WTC11 (cell line): Measurements from ENCODE around the gene GART. TPM values are rescaled to one million over a fixed set of nuclear protein-coding genes. Genes with fewer than 3 reads are reported as not detected.

Experiments used
- ATAC-seq: fragments of 200-7000 bp; cut with Tn5 transposase; 2 replicates; pipeline ENCODE4 v1.10.0; 2021; ENCODE audit warnings: mild to moderate bottlenecking, moderate library complexity
- CTCF ChIA-PET: fragments of 300-600 bp; sonication (Branson Sonifier 250); formaldehyde crosslinking; loops from one replicate; lab custom pipeline; 2021; ENCODE audit warnings: antibody characterized with exemption; lab: Charles Lee
- POLR2A ChIA-PET: fragments of 350-600 bp; sonication (Branson Sonifier 250); formaldehyde crosslinking; loops from one replicate; lab custom pipeline; 2021; ENCODE audit warnings: antibody characterized with exemption; lab: Charles Lee
- DNase-seq: peaks from one replicate; pipeline ENCODE4 v3.0.0; 2021; ENCODE audit warnings: low spot score
- H3K27ac Mint-ChIP-seq: 2 replicates; pipeline ENCODE4 v1.8.0; 2021; ENCODE audit warnings: mixed read lengths
- H3K27me3 Mint-ChIP-seq: 2 replicates; pipeline ENCODE4 v1.8.0; 2021; ENCODE audit warnings: low read depth, mild to moderate bottlenecking, moderate library complexity, mixed read lengths
- H3K36me3 Mint-ChIP-seq: 2 replicates; pipeline ENCODE4 v1.8.0; 2021; ENCODE audit warnings: mixed read lengths
- H3K4me1 Mint-ChIP-seq: 2 replicates; pipeline ENCODE4 v1.8.0; 2022; ENCODE audit warnings: mixed read lengths
- H3K4me3 Mint-ChIP-seq: 2 replicates; pipeline ENCODE4 v1.8.0; 2021; ENCODE audit warnings: mild to moderate bottlenecking, moderate library complexity, mixed read lengths
- H3K9me3 Mint-ChIP-seq: 2 replicates; pipeline ENCODE4 v1.8.0; 2021; ENCODE audit warnings: mixed read lengths
- CREM ChIP-seq: sonication (generic); formaldehyde crosslinking; IDR thresholded peaks from 2 replicates; pipeline ENCODE4 v1.8.1; 2022; ENCODE audit warnings: mild to moderate bottlenecking, missing genetic modification reagents, moderate library complexity
- ELF4 ChIP-seq: sonication (generic); formaldehyde crosslinking; IDR thresholded peaks from 2 replicates; pipeline ENCODE4 v1.8.1; 2022; ENCODE audit warnings: low read depth, mild to moderate bottlenecking, moderate library complexity, missing genetic modification reagents
- ESRRA ChIP-seq: sonication (generic); formaldehyde crosslinking; IDR thresholded peaks from 2 replicates; pipeline ENCODE4 v1.8.1; 2022; ENCODE audit warnings: mild to moderate bottlenecking, missing genetic modification reagents, borderline replicate concordance
- GTF2I ChIP-seq: fragments of 250-450 bp; sonication (Bioruptor Pico); conservative IDR thresholded peaks from 2 replicates; pipeline ENCODE4 v1.4.0; 2021; ENCODE audit warnings: mild to moderate bottlenecking
- JAZF1 ChIP-seq: fragments of 250-450 bp; sonication (Bioruptor Pico); IDR thresholded peaks from 2 replicates; pipeline ENCODE4 v1.9.0; 2021; ENCODE audit warnings: moderate library complexity, mild to moderate bottlenecking, inconsistent platforms
- MXD4 ChIP-seq: fragments of 250-450 bp; sonication (Bioruptor Pico); IDR thresholded peaks from 2 replicates; pipeline ENCODE4 v1.8.0; 2021; ENCODE audit warnings: mild to moderate bottlenecking, moderate library complexity, borderline replicate concordance
- MYBL2 ChIP-seq: sonication (generic); formaldehyde crosslinking; IDR thresholded peaks from 2 replicates; pipeline ENCODE4 v1.8.1; 2023; ENCODE audit warnings: mild to moderate bottlenecking, moderate library complexity, missing genetic modification reagents
- NFATC4 ChIP-seq: fragments of 250-450 bp; sonication (Bioruptor Pico); IDR thresholded peaks from 2 replicates; pipeline ENCODE4 v1.9.0; 2021; ENCODE audit warnings: mild to moderate bottlenecking
- NFE2L1 ChIP-seq: sonication (generic); formaldehyde crosslinking; IDR thresholded peaks from 2 replicates; pipeline ENCODE4 v1.8.1; 2023; ENCODE audit warnings: missing genetic modification reagents
- NFYB ChIP-seq: sonication (generic); formaldehyde crosslinking; conservative IDR thresholded peaks from 2 replicates; pipeline ENCODE4 v1.8.0; 2022; ENCODE audit warnings: low read depth, missing genetic modification reagents
- OVOL2 ChIP-seq: fragments of 250-450 bp; sonication (Bioruptor Pico); IDR thresholded peaks from 2 replicates; pipeline ENCODE4 v1.9.0; 2021; ENCODE audit warnings: mild to moderate bottlenecking, borderline replicate concordance
- RORB ChIP-seq: fragments of 250-450 bp; sonication (Bioruptor Pico); IDR thresholded peaks from 2 replicates; pipeline ENCODE4 v1.9.0; 2021; ENCODE audit warnings: mild to moderate bottlenecking
- SMAD3 ChIP-seq: sonication (generic); formaldehyde crosslinking; IDR thresholded peaks from 2 replicates; pipeline ENCODE4 v1.8.0; 2022; ENCODE audit warnings: missing genetic modification reagents, mild to moderate bottlenecking, borderline replicate concordance
- ZNF317 ChIP-seq: sonication (generic); formaldehyde crosslinking; IDR thresholded peaks from 2 replicates; pipeline ENCODE4 v1.8.1; 2023; ENCODE audit warnings: low read depth, mild to moderate bottlenecking, moderate library complexity, missing genetic modification reagents, borderline replicate concordance
- total RNA-seq: library from RNA; stranded (reverse); gene quantifications from 3 replicates; pipeline ENCODE4 v1.2.3, GENCODE V29; 2021
- TF ChIP-seq, protein P1 (sequence below): sonication (generic); formaldehyde crosslinking; IDR thresholded peaks from 2 replicates; pipeline ENCODE4 v1.8.0; 2022; ENCODE audit warnings: mild to moderate bottlenecking, missing genetic modification reagents
- TF ChIP-seq, protein P2 (sequence below): sonication (generic); formaldehyde crosslinking; IDR thresholded peaks from 2 replicates; pipeline ENCODE4 v1.8.1; 2022; ENCODE audit warnings: low read depth, mild to moderate bottlenecking, moderate library complexity, missing genetic modification reagents, borderline replicate concordance
- TF ChIP-seq, protein P3 (sequence below): fragments of 250-450 bp; sonication (Bioruptor Pico); IDR thresholded peaks from 2 replicates; pipeline ENCODE4 v1.9.0; 2021; ENCODE audit warnings: moderate library complexity, mild to moderate bottlenecking, inconsistent platforms, borderline replicate concordance
- TF ChIP-seq, protein P4 (sequence below): sonication (generic); formaldehyde crosslinking; IDR thresholded peaks from 2 replicates; pipeline ENCODE4 v1.8.0; 2022; ENCODE audit warnings: missing genetic modification reagents
- TF ChIP-seq, protein P5 (sequence below): fragments of 250-450 bp; sonication (Bioruptor Pico); IDR thresholded peaks from 2 replicates; pipeline ENCODE4 v1.9.0; 2021; ENCODE audit warnings: mild to moderate bottlenecking
- TF ChIP-seq, protein P6 (sequence below): fragments of 250-450 bp; sonication (Bioruptor Pico); conservative IDR thresholded peaks from 2 replicates; pipeline ENCODE4 v1.9.0; 2021; ENCODE audit warnings: mild to moderate bottlenecking
- TF ChIP-seq, protein P7 (sequence below): sonication (generic); formaldehyde crosslinking; IDR thresholded peaks from 2 replicates; pipeline ENCODE4 v1.8.1; 2023; ENCODE audit warnings: mild to moderate bottlenecking, missing genetic modification reagents, moderate library complexity
- TF ChIP-seq, protein P8 (sequence below): sonication (generic); formaldehyde crosslinking; IDR thresholded peaks from 2 replicates; pipeline ENCODE4 v1.8.1; 2022; ENCODE audit warnings: mild to moderate bottlenecking, missing genetic modification reagents, moderate library complexity, borderline replicate concordance

Gene GART
- total RNA-seq, 1 experiment from 2014 or later = 223 TPM

DNA sequence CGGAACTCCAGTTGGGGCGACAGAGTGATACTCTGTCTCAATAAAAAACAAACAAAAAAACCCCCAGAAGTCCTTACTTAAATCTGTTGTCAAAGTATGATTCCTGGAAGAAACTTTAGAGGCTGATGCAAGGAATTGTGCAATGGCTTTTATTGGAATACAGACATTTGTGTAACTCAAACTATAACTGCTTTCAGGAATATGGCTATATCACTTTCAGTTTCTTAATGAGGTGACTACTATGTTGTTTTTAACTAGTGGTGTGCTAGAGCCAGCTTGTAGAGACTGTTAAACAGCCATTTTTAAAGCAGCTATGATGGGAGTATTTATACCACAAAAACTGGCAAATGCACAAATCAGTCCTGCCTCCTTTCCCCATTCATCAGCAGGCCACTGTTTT is 27.7 kb downstream of the GART start (continued):
- TF ChIP-seq CREM (no peak), GTF2I (CRISPR knock-in tag) (no peak), NFATC4 (CRISPR knock-in tag) (no peak)
- TF ChIP-seq, protein P1, sequence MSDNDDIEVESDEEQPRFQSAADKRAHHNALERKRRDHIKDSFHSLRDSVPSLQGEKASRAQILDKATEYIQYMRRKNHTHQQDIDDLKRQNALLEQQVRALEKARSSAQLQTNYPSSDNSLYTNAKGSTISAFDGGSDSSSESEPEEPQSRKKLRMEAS (CRISPR knock-in tag) = no peak

DNA sequence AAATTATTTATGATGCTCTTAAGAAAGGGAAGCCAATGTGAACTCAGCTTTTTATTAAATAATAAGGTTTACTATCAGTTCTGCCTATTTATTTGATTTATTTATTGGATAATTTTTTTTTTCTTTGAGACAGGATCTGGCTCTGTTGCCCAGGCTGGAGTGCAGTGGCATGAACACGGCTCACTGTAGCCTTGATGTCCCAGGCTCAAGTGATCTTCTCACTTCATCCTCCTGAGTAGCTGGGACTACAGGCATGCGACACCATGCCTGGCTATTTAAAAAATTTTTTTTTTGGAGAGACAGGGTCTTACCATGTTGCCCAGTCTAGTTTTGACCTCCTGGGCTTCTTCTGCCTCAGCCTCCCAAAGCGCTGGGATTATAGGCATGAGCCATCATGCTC is 29.4 kb downstream of the GART start:
- CTCF ChIA-PET = no interaction called here

DNA sequence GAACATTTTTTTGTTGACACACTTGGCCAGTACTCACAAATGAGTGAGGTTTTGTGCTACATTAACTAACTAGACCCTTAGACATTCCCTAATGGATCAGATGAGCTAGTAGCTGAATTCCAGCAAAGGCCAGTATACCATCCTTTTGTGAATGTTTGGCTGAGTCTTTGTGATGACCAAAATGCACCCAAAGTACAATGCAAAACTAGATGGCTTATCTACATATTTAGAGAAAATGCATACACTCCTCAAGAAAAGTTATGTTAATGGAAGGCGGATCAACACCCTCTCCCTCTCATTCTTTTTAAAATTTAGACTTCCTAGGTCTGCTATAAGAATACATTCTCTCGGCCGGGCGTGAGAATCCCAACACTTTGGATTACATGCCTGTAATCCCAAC is 30.3 kb downstream of the GART start:
- DNase-seq (no peak), ATAC-seq (no peak)
- Mint-ChIP-seq H3K27me3 (no peaks in the 10 kb centered on the region), H3K4me3 (no peak overlapping the region), H3K36me3 (peaks cover 84% of the 10 kb centered on the region), H3K4me1 (no peaks in the 10 kb centered on the region), H3K9me3 (peaks cover 10% of the 10 kb centered on the region), H3K27ac (no peak overlapping the region)
- ChIA-PET CTCF (no interaction called here), POLR2A (interaction anchor here (0.6 kb wide), 1 partner anchor 301 kb away, joined by 3 read pairs; no protein-coding TSS in a partner anchor)
- no peak for TF ChIP-seq RORB (CRISPR knock-in tag)
- TF ChIP-seq MXD4 = no peak
- no peak for TF ChIP-seq SMAD3
- TF ChIP-seq JAZF1 (CRISPR knock-in tag) = no peak
- TF ChIP-seq, protein P2, sequence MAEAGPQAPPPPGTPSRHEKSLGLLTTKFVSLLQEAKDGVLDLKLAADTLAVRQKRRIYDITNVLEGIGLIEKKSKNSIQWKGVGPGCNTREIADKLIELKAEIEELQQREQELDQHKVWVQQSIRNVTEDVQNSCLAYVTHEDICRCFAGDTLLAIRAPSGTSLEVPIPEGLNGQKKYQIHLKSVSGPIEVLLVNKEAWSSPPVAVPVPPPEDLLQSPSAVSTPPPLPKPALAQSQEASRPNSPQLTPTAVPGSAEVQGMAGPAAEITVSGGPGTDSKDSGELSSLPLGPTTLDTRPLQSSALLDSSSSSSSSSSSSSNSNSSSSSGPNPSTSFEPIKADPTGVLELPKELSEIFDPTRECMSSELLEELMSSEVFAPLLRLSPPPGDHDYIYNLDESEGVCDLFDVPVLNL (CRISPR knock-in tag) = no peak
- no peak for TF ChIP-seq OVOL2 (CRISPR knock-in tag)
- TF ChIP-seq NFE2L1 (CRISPR knock-in tag) = no peak
- no peak for TF ChIP-seq CREM
- TF ChIP-seq, protein P3, sequence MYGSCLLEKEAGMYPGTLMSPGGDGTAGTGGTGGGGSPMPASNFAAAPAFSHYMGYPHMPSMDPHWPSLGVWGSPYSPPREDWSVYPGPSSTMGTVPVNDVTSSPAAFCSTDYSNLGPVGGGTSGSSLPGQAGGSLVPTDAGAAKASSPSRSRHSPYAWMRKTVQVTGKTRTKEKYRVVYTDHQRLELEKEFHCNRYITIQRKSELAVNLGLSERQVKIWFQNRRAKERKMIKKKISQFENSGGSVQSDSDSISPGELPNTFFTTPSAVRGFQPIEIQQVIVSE = no peak
- TF ChIP-seq, protein P4, sequence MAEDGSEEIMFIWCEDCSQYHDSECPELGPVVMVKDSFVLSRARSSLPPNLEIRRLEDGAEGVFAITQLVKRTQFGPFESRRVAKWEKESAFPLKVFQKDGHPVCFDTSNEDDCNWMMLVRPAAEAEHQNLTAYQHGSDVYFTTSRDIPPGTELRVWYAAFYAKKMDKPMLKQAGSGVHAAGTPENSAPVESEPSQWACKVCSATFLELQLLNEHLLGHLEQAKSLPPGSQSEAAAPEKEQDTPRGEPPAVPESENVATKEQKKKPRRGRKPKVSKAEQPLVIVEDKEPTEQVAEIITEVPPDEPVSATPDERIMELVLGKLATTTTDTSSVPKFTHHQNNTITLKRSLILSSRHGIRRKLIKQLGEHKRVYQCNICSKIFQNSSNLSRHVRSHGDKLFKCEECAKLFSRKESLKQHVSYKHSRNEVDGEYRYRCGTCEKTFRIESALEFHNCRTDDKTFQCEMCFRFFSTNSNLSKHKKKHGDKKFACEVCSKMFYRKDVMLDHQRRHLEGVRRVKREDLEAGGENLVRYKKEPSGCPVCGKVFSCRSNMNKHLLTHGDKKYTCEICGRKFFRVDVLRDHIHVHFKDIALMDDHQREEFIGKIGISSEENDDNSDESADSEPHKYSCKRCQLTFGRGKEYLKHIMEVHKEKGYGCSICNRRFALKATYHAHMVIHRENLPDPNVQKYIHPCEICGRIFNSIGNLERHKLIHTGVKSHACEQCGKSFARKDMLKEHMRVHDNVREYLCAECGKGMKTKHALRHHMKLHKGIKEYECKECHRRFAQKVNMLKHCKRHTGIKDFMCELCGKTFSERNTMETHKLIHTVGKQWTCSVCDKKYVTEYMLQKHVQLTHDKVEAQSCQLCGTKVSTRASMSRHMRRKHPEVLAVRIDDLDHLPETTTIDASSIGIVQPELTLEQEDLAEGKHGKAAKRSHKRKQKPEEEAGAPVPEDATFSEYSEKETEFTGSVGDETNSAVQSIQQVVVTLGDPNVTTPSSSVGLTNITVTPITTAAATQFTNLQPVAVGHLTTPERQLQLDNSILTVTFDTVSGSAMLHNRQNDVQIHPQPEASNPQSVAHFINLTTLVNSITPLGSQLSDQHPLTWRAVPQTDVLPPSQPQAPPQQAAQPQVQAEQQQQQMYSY (CRISPR knock-in tag) = no peak
- no peak for TF ChIP-seq ZNF317 (CRISPR knock-in tag)
- no peak for TF ChIP-seq MYBL2 (CRISPR knock-in tag)
- TF ChIP-seq, protein P5, sequence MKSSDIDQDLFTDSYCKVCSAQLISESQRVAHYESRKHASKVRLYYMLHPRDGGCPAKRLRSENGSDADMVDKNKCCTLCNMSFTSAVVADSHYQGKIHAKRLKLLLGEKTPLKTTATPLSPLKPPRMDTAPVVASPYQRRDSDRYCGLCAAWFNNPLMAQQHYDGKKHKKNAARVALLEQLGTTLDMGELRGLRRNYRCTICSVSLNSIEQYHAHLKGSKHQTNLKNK (CRISPR knock-in tag) = no peak
- TF ChIP-seq ELF4 (CRISPR knock-in tag) = no peak
- no peak for TF ChIP-seq ESRRA (CRISPR knock-in tag)
- TF ChIP-seq NFYB (CRISPR knock-in tag) = no peak

More for the DNA sequence above, 29.4 kb downstream of the GART start:
- Mint-ChIP-seq H3K4me3 (no peak overlapping the region), H3K27me3 (no peaks in the 10 kb centered on the region), H3K27ac (no peak overlapping the region), H3K4me1 (no peaks in the 10 kb centered on the region), H3K36me3 (peaks cover 84% of the 10 kb centered on the region), H3K9me3 (peaks cover 3% of the 10 kb centered on the region; the same call in 1 of the 2 replicates)
- TF ChIP-seq, protein P6, sequence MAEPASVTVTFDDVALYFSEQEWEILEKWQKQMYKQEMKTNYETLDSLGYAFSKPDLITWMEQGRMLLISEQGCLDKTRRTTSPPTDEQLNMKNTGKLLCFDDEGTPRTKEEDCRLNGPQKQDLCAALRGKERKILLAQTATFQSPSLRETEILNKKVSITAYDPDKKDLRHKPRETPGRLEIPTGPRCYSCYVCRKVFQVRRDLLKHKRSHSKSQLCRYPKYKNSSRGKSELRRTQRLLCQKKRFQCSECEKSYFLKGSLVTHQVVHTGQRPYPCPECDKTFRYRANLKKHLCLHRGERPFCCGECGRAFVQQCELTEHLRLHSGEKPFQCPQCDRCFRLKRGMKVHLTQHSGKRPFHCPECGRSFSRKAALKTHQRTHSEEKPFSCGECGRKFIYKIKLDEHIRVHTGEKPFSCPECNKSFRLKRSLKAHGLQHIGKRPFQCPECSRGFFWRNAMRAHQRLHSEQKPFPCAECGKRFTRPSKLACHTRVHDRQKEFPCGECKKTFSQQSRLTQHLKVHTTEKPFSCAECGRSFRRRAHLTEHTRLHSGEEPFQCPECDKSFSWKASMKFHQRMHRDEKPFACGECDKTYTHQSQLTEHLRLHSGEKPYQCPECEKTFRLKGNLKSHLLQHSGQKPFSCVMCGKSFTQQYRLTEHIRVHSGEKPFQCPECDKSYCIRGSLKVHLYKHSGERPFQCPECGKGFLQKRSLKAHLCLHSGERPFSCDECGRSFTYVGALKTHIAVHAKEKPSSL = no peak
- TF ChIP-seq, protein P7, sequence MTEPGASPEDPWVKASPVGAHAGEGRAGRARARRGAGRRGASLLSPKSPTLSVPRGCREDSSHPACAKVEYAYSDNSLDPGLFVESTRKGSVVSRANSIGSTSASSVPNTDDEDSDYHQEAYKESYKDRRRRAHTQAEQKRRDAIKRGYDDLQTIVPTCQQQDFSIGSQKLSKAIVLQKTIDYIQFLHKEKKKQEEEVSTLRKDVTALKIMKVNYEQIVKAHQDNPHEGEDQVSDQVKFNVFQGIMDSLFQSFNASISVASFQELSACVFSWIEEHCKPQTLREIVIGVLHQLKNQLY (CRISPR knock-in tag) = no peak
- no peak for TF ChIP-seq NFE2L1 (CRISPR knock-in tag)
- TF ChIP-seq, protein P8, sequence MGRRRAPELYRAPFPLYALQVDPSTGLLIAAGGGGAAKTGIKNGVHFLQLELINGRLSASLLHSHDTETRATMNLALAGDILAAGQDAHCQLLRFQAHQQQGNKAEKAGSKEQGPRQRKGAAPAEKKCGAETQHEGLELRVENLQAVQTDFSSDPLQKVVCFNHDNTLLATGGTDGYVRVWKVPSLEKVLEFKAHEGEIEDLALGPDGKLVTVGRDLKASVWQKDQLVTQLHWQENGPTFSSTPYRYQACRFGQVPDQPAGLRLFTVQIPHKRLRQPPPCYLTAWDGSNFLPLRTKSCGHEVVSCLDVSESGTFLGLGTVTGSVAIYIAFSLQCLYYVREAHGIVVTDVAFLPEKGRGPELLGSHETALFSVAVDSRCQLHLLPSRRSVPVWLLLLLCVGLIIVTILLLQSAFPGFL (CRISPR knock-in tag) = no peak
- DNase-seq (no peak), ATAC-seq (no peak)
- POLR2A ChIA-PET = no interaction called here
